Transverse colon (tissue), 4 donors: ENCODE results near the gene QDPR. TPM values are rescaled to one million over a fixed set of nuclear protein-coding genes. Genes with fewer than 3 reads are reported as not detected.

Experiments
- DNase-seq: peaks from one replicate; pipeline ENCODE4 v3.0.0-alpha.2; 2019
- H3K27ac ChIP-seq, 4 donors: fragments of 200-600 bp; sonication (generic); 2 replicates each; pipeline ENCODE4 v1.5.1; 2016 to 2018; ENCODE audit warnings: inconsistent platforms in 4 of 4
- H3K27me3 ChIP-seq: fragments of 200-600 bp; sonication (generic); 2 replicates; pipeline ENCODE4 v1.5.1; 2017; ENCODE audit warnings: inconsistent platforms
- H3K36me3 ChIP-seq, 4 donors: fragments of 200-600 bp; sonication (generic); 2 replicates each; pipeline ENCODE4 v1.5.1; 2017 to 2019; ENCODE audit warnings: inconsistent platforms in 4 of 4
- H3K4me1 ChIP-seq, 4 donors: fragments of 200-600 bp; sonication (generic); 2 replicates each; pipeline ENCODE4 v1.5.1; 2017 to 2020; ENCODE audit warnings: inconsistent platforms in 4 of 4
- H3K4me3 ChIP-seq, 4 donors: fragments of 200-600 bp; sonication (generic); 1 replicate in 1 of 4; 2 replicates in 3 of 4; pipeline versions ENCODE4 v1.5.1 to v1.6.1; 2017 to 2019; ENCODE audit warnings: inconsistent platforms in 4 of 4
- H3K9me3 ChIP-seq, 2 donors: fragments of 200-600 bp; sonication (generic); 2 replicates each; pipeline ENCODE4 v1.5.1; 2017 to 2019; ENCODE audit warnings: inconsistent platforms in 2 of 2
- CTCF ChIP-seq, 5 experiments: fragments of 200-600 bp in 3 of 5; fragments of 450-650 bp in 2 of 5; sonication (generic) in 3 of 5; IDR thresholded peaks; 1 replicate in 2 of 5; 2 replicates in 3 of 5; pipeline ENCODE4 v1.5.1; 2016 to 2017; ENCODE audit warnings: antibody characterized with exemption in 5 of 5, inconsistent platforms in 3 of 5, mild to moderate bottlenecking in 2 of 5, moderate library complexity in 1 of 5
- EP300 ChIP-seq: sonication (generic); formaldehyde crosslinking; IDR thresholded peaks from one replicate; pipeline ENCODE4 v1.6.1; 2017; ENCODE audit warnings: antibody characterized with exemption, low read depth
- POLR2A ChIP-seq: fragments of 450-650 bp; IDR thresholded peaks from one replicate; pipeline ENCODE4 v1.6.1; 2016; ENCODE audit warnings: antibody characterized with exemption, mild to moderate bottlenecking, moderate library complexity
- POLR2AphosphoS5 ChIP-seq, 3 donors: sonication (generic); formaldehyde crosslinking; IDR thresholded peaks; one replicate each; pipeline ENCODE4 v1.6.1; 2016; ENCODE audit warnings: antibody characterized with exemption in 3 of 3
- WGBS, 2 donors: methylation state at CpG; one replicate each; pipeline ENCODE4 v1.1.5; 2018; ENCODE audit warnings: low coverage in 1 of 2; 5-methylcytosine and 5-hydroxymethylcytosine counted together
- in situ Hi-C, 4 donors: fragments of 200-750 bp; cut with MboI; loops; one replicate each; pipeline versions ENCODE4 v1.15.0 to v1.15.1; 2017; ENCODE audit warnings: low sequenced_read_pairs in 3 of 4, low pct_ligation_motif_present in 1 of 4, low pct_unique_long_range_greater_than_20kb in 1 of 4
- intact Hi-C: fragments of 100-400 bp; cut with DNase I; formaldehyde crosslinking; loops from one replicate; pipeline ENCODE4 v1.15.1; 2023; ENCODE audit warnings: low total_unique reads
- total RNA-seq, 4 donors: library from RNA; depleted of rRNA; stranded (reverse); fragments of >200 nt; gene quantifications; one replicate each; pipeline ENCODE4 v1.1.0, GENCODE V29; 2016

QDPR gene
- total RNA-seq, 4 donors from 2014 or later, result 11.4 to 32.4 (median 13.0) TPM; not detected in 1

- intact Hi-C loops (no loop called here), in situ Hi-C loops (loop anchor here in 2 of 4 donors (25.0 kb wide), 1 partner anchor 1051 kb away; no protein-coding TSS in a partner anchor)
These were observed 24.0 kb upstream of the QDPR start for GRCh38 chr4:17535906-17536305.

GRCh38 chr4:17535242-17535641 is 23.4 kb upstream of the QDPR start:
- no peak overlapping the region for H3K27ac ChIP-seq
- H3K4me1 ChIP-seq, result no peaks in the 10 kb centered on the region
- no peak for DNase-seq
- no peaks in the 10 kb centered on the region for H3K9me3 ChIP-seq
- WGBS, 2 donors, result 75 to 90% methylated on average over 3 to 4 of the region's 4 CpGs
- TF ChIP-seq EP300, result no peak
- TF ChIP-seq CTCF (IDR thresholded peaks at IDR 0.05), result no peak
- no peak for TF ChIP-seq POLR2A
- TF ChIP-seq POLR2AphosphoS5 (IDR thresholded peaks at IDR 0.05), result no peak
- H3K36me3 ChIP-seq, result no peaks in the 10 kb centered on the region
- no peak overlapping the region for H3K4me3 ChIP-seq
- H3K27me3 ChIP-seq, result no peaks in the 10 kb centered on the region
- intact Hi-C loops (no loop called here), in situ Hi-C loops (loop anchor here in 2 of 4 donors (25.0 kb wide), 1 partner anchor 1052 kb away; no protein-coding TSS in a partner anchor)

More at GRCh38 chr4:17535906-17536305, 24.0 kb upstream of the QDPR start:
- no peak for TF ChIP-seq EP300
- TF ChIP-seq POLR2A, result no peak
- TF ChIP-seq POLR2AphosphoS5 (IDR thresholded peaks at IDR 0.05), result no peak
- no peak for TF ChIP-seq CTCF (IDR thresholded peaks at IDR 0.05)
- Histone ChIP-seq H3K27ac (no peak overlapping the region), H3K4me1 (no peaks in the 10 kb centered on the region), H3K36me3 (no peaks in the 10 kb centered on the region), H3K9me3 (no peaks in the 10 kb centered on the region), H3K4me3 (no peak overlapping the region), H3K27me3 (no peaks in the 10 kb centered on the region)
- 50 to 68% methylated on average over 1 to 3 of the region's 3 CpGs for WGBS, 2 donors
- no peak for DNase-seq

GRCh38 chr4:17534705-17535104 is 22.8 kb upstream of the QDPR start:
- TF ChIP-seq CTCF (IDR thresholded peaks at IDR 0.05) (no peak), EP300 (no peak)
- DNase-seq, result no peak
- no peaks in the 10 kb centered on the region for H3K9me3 ChIP-seq
- intact Hi-C loops (no loop called here), in situ Hi-C loops (loop anchor here in 2 of 4 donors (25.0 kb wide), 1 partner anchor 1053 kb away; no protein-coding TSS in a partner anchor)
- H3K4me1 ChIP-seq, result no peaks in the 10 kb centered on the region
- H3K27ac ChIP-seq, result no peak overlapping the region
- H3K27me3 ChIP-seq, result no peaks in the 10 kb centered on the region
- 93 to 94% methylated on average over 4 of the region's 4 CpGs for WGBS, 2 donors
- no peaks in the 10 kb centered on the region for H3K36me3 ChIP-seq
- H3K4me3 ChIP-seq, result no peak overlapping the region

- no peaks in the 10 kb centered on the region for H3K9me3 ChIP-seq
- H3K36me3 ChIP-seq, result no peaks in the 10 kb centered on the region
- no peak for DNase-seq
- H3K27ac ChIP-seq, result no peak overlapping the region
- intact Hi-C loops (no loop called here), in situ Hi-C loops (loop anchor here in 2 of 4 donors (25.0 kb wide), 1 partner anchor 1056 kb away; no protein-coding TSS in a partner anchor)
- TF ChIP-seq EP300 (no peak), CTCF (IDR thresholded peaks at IDR 0.05) (no peak), POLR2A (no peak), POLR2AphosphoS5 (IDR thresholded peaks at IDR 0.05) (no peak)
- WGBS, 2 donors, result 57 to 62% methylated on average over 6 to 8 of the region's 8 CpGs
- no peaks in the 10 kb centered on the region for H3K27me3 ChIP-seq
- no peak overlapping the region for H3K4me3 ChIP-seq
- no peaks in the 10 kb centered on the region for H3K4me1 ChIP-seq
These were observed 19.8 kb upstream of the QDPR start for GRCh38 chr4:17531538-17532285.
